ENCODE results near the gene CAMKK1.
A peak's percentile ranks its signal among the peaks of the same experiment; 100 is the strongest.

Gene CAMKK1

DNA sequence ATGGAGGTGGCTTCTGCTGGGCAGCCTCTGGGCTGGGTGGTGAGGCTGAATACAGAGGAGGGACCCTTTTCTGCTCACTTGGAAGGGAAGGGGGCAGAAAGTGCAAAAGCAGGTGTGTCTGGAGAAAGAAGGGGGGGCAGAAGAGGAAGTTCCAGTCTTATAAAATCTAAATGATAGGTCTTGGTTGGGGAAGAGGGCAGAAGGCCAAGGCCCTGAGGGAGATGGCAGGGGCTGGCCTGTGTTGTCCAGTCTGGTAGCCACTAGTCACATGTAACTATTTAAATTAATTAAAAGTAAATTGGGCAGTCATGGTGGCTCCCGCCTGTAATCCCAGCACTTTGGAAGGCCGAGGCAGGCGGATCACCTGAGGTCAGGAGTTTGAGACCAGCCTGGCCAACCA, 2.5 kb upstream of the CAMKK1 start:
- no peak for DNase-seq

DNA sequence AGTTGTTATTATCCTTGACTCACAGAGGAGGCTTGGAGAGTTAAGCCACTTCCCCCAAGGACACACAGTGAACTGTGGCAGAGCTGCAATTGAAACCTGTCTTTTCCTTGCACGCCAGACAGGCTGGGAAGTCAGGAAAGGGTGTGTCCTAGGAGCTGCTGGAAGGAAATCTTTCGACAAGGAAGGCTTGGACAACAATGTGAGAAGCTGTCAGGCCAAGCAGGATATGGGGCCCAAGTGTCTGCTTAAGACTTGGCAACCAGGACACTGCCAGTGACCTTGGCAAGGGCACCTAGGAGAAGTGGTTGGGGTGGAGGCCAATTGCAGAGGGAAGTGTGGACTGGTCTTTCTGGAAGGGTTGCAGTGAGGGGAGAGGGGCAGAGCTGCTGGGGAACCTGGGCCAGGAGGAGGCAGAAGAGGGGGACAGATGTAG, 2.1 kb upstream of the CAMKK1 start:
- no peak for DNase-seq

DNA sequence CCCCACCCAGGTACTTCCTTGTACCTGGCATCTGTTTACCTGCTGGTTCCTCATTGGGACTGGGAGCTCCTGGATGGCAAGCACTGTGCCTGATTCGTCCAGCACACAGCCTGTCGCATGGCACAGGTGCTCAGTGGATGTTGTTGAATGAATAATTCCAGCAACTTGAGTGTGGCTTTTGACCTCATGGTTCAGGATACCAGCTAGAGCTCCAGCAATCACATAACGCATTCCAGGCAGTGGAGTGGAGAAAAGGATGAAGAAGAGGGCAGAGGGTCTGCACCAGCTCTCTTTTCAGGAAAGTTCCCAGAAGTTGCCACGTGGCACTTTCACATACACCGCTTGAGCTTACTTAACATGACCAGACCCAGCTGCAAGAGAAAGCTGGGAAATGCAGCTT, 1.3 kb upstream of the CAMKK1 start:
- DNase-seq: no peak

DNA sequence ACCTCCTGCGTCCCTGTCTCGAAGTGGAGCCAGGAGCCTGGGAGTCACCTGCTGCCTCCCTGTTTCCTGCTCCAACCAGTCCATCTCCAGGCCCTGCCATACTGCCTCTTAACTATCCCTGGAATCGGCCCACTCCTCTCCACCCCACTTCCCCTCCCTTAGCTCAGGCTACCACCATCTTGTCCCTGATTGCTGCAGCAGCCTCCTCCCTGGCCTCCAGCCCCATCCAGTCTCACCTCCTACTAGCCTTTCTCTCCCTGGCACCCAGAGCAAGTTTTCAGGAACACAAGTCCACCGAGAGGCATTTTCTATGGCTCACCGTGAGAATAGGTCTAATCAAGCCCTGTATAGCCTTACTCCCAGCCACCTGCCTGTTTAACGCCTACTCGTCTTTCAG, 865 bp upstream of the CAMKK1 start:
- no peak for DNase-seq

DNA sequence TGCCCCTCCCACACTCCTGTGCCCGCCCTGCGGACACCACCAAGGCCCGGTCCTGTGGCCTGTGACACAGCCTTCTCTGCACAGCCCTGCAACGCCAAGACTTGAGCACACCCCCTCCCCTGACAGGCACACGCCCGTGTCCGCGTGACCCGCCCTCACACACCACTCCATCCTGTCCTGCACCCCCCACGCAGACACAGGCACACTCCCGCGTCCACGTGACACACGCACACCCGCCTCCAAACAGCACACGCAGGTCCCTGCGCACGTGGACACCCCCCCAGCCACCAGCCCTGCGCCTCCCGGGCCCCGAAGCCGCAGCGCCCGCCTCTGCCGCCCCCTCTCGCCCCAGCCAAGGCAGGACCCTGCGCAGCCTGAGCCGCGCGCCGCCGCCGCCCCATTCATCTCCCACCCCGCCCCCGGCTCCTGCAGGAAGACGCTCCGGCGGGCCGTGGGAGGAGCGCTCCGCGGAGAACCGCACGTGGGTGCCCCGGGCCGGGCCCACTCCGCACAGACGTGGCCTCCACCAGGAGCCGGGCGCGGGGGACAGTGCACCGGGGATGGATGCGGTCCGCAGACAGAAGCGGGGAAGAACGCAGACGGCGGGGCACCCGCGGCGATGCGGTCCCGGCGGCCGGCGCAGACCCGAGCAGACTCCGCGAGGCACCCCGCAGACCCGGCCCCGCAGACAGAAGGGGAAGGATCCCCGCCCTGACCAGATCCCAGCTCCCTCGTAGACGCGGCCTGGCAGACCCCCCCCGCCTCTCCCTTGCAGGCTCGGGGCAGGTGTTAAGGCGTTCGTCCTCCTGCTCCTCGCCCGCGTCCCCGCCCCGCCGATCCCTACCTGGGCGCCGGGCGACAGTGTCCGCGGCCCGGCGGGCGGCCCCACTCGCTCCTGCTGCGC, 506 bp downstream of the CAMKK1 start:
- DNase-seq: peak; percentile 71

DNA sequence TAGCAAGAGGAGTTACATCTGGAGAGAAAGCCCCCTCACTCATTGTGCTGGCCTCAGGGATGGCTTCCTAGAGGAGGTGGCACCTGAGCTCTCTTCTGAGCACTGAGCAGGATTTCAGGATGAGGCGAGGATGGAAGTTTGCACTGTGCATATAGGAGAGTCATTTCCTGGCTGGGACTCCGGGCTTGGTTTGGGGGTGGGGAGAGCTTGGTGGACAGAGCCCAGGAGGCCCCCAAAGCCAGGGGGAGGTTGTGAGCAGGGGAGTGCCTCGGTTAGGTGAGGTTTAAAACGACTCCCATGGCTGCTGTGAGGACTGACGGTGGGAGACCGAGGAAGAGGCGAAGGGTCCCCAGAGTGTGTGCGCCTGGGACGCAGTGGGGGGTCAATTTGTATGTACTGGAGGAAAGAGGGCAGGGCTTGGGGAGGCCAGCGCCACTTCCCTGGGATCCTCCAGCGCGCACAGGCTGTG, 1.2 kb downstream of the CAMKK1 start:
- no peak for DNase-seq

DNA sequence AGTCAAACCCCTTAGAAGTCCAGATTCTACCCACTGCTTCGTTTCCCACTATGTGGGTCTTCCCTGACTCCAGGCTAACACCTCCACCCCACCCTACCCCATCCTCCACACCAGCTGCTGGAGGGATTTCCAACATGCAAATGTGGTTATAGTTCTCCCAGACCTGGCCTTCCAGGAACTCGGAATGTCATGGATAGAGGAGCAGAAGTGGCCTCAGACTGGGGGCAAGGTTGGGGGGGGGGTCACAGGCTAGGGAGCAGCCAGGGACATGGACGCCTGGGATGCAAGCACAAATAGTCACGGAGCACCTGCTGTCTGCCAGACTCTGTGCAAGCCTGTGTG, 2.0 kb downstream of the CAMKK1 start:
- no peak for DNase-seq

DNA sequence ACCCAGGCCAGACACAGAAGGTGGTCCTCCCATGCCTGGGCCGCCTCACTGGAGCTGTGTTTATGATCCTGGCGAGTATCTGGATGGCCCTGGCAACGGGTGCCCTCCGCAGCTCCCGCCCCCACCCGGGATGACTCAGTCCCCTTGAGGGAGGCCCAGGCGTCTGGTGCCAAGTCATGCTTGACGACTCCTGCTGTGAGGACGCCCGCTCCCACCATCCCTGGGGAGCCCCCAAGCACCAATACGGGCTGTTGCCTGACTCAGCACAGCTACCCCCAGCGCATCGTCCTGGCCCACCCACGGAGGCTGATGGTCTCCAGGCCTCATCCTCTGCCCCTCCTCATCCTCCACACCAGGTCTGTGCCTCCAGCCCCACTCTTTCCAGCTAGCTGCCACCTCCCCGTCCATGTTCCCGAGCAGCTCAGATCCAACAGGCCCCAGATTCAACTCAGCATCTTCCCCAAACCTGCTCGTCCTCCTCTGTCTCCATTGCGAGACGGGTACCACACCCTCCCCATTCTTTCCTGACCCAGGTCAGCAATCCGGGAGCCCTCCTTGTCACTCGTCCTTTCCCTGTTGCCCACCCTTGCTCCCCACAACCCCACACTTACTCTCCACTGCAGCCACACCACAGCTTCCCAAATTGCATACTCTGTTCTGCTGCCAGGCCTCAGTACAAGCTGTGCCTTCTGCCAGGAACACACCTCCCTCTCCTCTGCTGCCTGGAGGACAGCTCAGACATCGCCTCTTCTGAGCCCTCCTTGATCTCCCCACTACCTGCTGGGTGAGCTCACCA, 2.6 kb downstream of the CAMKK1 start:
- DNase-seq: peak; percentile 32

DNA sequence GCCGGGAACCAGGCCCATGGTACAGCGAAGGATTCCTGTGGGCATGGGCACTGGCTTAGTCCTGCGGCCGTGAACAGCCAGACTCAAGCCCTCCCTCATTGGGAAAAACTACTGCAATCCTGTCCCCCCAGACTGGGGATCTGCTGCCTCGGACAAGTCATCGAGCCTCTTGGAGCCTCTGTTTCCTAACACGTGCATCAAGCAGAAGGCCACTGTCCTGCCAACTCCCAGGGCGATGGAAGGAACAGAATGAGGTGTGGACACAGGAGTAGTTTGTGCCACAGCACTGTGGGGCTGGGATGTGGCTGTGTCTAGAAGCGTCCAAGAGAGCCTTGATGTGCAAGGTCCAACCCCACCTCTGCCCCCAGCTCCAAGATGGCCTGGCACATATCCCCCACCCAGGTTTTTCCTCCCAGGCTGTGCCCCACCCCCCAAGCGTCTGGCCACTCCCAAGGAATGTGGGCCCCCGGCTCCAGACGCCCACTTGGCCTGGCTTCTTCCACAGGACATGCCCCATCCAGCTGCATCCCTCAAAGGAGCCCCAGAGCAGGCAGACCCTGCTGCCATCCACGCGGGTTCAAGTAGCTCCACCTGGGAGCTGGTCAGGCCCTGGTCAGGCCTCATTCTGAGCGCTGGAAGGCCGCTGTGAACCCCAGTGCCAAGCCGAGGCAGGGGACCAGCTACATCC, 3.4 kb downstream of the CAMKK1 start:
- DNase-seq: no peak

DNA sequence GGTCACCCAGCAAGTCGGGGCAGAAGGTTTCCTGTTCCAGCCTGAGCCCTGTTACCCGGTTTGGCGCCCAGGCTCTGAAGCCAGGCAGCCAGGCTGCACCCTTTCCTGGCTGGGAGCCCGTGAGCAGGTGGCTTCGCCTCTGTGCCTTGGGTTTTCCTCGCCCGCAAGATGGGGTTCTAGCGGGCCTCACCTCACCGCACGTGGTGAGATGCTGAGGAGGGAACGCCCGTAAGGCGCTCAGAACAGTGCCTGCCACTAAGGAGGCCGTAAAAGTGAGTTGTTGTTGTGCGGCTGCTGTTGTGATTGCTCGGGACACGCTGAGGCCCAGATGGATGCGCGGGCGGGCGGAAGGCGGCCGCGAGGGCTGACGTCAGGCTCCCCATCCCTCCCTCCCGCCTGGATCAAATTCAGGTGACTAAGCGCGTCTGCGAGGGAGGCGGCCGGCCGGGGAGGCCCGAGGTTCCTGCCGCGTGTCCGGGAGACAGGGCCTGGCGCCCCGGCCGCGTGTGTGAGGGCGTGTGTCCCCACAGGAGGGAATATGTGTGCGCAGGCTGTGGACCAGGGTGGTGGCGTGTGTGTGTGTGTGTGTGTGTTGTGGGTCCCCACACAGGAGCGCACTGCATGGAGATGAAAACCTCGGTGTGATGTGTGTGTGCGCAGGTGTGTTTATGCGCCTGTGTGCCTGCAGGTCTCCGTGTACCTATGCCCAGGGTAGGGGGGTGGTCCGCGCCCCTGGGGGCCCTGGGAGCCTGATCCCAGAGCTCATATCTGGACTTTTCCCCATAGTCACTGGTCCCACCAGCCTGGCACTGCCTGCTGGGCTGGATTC, 4.3 kb downstream of the CAMKK1 start:
- no peak for DNase-seq

DNA sequence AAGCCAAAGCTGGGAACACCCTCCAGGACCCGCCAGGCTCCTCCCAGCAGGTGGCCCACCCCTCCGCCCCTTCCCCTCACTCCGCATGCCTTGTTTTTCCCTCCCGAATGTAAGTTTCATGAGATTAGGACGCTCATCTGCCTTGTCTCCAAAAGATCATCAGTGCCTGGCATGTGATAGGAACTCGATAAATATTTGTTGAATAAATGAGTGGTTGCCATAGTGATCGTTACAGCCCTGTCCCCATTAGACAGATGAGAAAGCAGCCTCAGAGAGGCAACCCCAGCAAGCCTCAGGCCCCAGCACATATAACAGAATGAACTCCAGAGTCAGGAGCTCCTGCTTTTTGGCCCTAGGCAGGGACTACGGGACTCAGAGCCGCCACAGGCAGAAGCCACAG, 5.0 kb downstream of the CAMKK1 start:
- DNase-seq: no peak

DNA sequence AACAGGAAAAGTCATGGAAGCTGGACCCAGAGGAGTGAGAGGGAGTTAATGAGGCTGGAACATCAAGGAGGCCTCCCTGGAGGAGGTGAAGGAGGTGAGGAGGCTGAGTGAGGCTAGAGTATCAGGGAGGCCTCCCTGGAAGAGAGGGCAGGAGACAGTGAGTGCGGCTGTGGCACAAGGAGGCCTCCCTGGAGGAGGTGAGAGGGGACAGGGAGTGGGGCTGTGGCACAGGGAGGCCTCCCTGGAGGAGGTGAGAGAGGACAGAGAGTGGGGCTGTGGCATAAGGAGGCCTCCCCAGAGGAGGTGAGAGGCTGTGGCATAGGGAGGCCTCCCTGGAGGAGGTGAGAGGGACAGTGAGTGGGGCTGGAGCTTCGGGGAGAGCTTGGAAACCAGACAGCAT, 5.5 kb downstream of the CAMKK1 start:
- no peak for DNase-seq

DNA sequence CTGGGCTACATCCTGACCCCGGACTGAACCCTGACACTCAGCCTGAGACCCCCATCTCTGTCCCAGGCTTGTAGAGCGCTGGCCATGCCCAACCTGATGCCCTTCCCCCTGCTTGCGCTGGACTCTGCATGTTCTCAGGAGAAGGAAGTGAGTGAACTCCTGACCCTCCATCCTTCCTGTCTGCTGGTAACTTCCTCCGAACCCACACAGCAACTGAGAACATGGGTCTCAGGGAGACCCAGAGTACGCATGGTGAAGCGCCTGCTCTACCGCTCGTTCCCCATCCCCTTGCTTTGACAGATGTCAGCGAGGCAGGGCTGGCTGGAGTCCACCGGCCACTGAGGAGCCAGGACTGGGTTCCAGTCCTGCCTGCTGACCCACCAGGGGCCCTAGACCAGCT, 6.1 kb downstream of the CAMKK1 start:
- no peak for DNase-seq

DNA sequence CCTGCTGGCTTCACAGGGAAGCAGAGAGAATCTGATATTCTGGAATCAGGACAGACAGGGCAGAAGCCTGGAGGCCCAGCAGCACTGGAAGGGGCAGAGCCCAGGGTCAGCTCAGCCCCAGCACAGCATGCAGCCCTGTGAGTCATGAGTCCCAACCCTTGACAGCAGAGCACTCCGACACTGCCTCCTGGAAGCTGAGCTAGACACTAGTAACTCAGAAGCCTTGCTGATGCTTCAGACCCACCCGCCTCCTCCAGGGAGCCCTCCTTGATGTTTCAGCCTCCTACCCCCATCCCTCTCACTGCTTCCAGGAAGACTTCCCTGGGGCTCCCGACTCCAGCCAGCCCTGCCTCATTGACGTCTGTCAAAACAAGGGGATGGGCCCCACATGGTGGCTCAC, 6.9 kb downstream of the CAMKK1 start:
- DNase-seq: no peak

DNA sequence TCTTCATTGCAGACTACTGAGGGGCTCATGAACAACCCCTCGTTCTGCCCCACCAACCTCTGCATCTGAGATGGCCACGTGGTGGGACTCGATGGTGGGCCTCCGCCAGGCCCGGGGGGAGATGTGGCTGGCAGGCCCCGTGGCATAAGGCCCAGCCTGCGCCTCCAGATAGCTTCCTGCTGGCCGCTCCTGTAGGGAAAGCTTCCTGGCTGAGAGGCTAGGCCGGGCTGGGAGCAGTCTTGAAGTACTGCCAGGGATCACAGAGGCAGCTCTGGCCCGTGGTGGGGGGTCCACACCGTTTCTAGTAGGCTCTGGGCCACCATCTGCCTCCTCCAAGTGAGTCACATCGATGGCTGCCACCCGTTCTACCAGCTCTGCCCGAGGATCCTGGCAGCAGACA, 7.6 kb downstream of the CAMKK1 start:
- no peak for DNase-seq

DNA sequence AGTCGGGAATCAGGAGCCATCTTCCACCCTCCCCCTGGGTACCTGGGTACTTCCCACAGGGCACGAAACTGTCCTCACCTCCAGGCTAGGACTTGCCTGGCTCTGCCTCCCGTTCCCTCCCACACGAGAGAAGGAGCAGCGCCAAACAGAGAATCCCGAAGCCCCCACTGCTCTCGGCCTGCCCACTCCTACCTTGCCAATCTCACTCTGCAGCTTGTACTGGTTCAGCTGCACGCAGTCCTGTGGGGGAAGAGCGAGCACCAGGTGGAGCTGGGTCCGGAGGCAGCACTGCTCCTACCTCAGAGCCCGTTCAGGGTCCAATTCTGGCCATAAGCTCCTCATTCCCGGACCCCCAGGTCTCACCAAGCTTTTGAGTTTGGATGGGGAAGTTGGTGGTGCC, 8.7 kb downstream of the CAMKK1 start:
- no peak for DNase-seq

DNA sequence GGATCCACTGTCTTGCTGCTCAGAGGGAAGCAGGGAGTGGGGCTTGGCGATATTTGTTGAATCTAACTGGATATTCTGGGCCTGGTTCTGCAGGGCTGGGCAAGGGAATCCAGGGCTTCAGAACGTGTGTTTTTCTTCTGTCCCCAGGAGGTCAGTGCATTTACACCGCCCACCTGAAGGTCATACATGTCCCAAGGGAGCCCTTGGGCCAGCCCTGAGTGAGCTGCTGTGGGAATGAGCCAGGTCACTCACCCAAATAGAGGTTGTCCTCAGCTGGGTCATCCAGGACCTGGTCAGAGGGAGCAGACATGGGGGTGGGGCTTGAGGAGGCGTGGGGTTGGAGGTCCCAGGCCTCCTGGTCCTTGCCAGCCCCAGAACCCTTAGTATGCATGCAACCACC, 10.6 kb downstream of the CAMKK1 start:
- no peak for DNase-seq

DNA sequence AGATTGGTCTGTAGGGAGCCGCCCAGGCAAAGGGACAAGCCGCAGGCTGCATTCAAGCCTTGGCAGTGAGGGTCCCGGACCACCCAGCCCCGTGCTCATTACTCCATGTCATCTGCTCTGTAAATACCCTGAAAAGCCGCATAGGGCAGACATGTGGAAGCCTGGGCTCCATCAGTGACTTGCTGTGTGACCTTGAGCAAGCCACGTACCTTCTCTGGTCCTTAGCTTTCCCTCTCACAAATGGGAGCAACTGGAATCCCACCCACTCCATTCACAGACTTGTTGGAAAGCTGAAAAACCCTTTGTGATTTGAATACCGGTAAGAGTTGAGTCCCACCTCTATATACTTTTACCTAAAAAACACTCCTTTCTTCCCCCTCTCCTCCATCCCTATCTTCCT, 11.9 kb downstream of the CAMKK1 start:
- DNase-seq: no peak

DNA sequence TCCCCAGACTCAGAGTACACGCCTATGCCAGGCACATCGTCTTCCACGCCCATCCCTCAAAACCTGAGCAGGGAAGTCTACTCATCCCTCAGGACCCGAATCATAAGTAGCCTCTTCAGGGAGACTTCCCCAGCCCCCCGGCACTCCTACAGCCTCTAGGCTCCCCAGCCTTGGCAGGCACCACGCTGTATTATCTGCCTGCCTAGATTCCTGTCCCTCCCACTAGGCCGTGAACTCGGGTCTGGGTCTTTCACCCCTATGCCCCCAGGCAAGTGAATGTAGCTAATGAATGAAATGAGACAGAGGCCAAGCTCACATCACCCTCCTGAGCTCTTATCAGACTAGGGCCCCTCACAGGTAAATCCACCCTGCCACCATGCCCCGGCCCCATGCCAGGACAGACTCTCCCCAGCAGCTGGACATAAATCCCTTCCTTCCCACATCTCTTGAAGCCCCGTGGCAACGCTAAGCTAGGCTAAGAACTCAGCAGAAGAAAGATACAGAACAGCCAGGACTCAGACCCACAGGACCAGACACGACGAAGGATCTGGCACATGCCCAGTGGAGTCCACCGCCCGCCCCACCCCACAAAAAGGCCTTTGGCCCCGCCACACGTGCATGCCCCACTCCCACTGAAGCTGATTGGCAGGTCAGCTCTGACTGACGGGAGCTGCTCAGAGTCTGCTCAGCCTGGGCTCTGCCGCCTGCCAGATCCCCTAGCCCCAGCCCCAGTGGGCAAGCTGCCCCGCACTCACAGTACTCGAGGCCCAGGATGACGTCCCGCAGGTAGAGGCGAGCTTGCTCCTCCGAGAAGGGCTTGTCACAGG, 13.0 kb downstream of the CAMKK1 start:
- DNase-seq: no peak

DNA sequence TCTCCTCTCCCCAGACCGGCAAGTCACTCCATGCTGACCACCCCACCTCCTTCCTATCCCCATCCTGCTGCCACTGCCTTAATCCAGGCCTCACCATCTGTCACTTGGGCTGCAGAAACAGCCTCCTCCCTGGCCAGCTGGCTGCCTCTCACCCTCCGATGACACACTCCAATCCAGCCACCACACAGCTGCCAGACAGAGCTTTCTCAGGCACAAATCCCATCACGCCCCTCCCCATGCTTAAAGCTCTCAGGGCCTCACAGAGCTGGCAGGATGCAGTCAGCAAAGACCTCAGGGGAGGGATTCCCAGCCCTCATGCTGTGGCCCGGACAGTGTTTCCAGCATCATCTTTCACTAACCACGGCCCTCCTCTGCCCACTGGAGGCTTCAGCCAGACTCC, 13.7 kb downstream of the CAMKK1 start:
- DNase-seq: no peak

DNA sequence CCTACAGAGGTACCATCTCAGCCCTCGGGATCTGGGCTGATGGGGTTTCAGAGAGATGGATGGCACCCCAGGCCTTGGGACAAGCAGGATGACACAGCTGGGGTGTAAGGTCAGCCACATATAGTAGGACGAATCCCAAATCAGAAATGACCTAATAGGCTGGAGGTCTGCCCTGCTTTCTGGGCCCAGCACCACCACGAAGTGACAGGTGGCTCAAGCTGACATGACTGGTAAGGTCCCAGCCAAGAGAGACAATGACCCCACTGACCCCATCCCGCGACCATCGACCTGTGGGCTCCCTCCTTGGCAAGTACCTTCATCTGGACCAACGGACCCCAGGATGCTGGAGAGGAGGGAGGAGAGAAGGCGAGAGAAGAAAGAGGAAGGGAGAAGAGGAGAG, 15.6 kb downstream of the CAMKK1 start:
- DNase-seq: no peak

DNA sequence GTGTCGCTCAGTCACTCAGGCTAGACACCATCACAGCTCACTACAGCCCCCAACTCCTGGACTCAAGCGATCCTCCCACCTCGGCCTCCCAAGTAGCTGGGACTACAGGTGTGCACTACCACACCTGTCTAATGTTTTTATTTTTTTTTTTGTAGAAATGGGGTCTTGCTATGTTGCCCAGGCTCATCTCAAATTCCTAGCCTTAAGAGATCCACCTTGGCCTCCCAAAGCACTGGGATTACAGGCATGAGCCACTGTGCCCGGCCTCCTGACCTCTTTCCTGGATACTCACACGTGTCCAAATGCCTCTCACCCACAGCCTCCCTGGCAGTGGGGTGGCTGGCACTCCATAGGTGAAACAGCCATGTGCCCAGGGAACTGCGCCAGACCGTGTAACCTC, 17.5 kb downstream of the CAMKK1 start:
- DNase-seq: no peak
